H9 (cell line): ENCODE measurements around the gene TEX53. TPM values are rescaled to one million over a fixed set of nuclear protein-coding genes. Genes with fewer than 3 reads are reported as not detected.

Source experiments
- DNase-seq: peaks from one replicate; pipeline ENCODE4 v3.0.0-alpha.2; 2017
- H2AFZ ChIP-seq: one replicate; pipeline ENCODE4 v1.6.1; 2013; ENCODE audit warnings: mild to moderate bottlenecking, low read length, control low read depth, moderate library complexity
- H2AK5ac ChIP-seq: 2 replicates; pipeline ENCODE4 v1.6.1; 2013; ENCODE audit warnings: low read length, control low read depth, mixed read lengths; ENCODE audit not compliant: insufficient read length
- H2BK120ac ChIP-seq: one replicate; pipeline ENCODE4 v1.6.1; 2013; ENCODE audit warnings: low read depth, mild to moderate bottlenecking, low read length, control low read depth, inconsistent platforms; ENCODE audit not compliant: poor library complexity, severe bottlenecking
- H2BK12ac ChIP-seq: 2 replicates; pipeline ENCODE4 v1.6.1; 2013; ENCODE audit warnings: low read length, control low read depth, mixed read lengths, low read depth; ENCODE audit not compliant: insufficient read length
- H2BK15ac ChIP-seq: 2 replicates; pipeline ENCODE4 v1.6.1; 2013; ENCODE audit warnings: low read depth, low read length, control low read depth
- H2BK20ac ChIP-seq: one replicate; pipeline ENCODE4 v1.6.1; 2013; ENCODE audit warnings: low read depth, mild to moderate bottlenecking, low read length, control low read depth, inconsistent platforms; ENCODE audit not compliant: poor library complexity, severe bottlenecking
- H2BK5ac ChIP-seq: 2 replicates; pipeline ENCODE4 v1.6.1; 2013; ENCODE audit warnings: low read length, control low read depth, mixed read lengths; ENCODE audit not compliant: insufficient read length
- H3K14ac ChIP-seq: 2 replicates; pipeline ENCODE4 v1.6.1; 2013; ENCODE audit warnings: low read length, control low read depth; ENCODE audit not compliant: insufficient read depth
- H3K18ac ChIP-seq: 2 replicates; pipeline ENCODE4 v1.6.1; 2013; ENCODE audit warnings: low read depth, mild to moderate bottlenecking, mixed read lengths, low read length, control low read depth; ENCODE audit not compliant: insufficient read length
- H3K23ac ChIP-seq: 2 replicates; pipeline ENCODE4 v1.6.1; 2013; ENCODE audit warnings: low read length, control low read depth, mixed read lengths, low read depth; ENCODE audit not compliant: insufficient read length
- H3K23me2 ChIP-seq: 2 replicates; pipeline ENCODE4 v1.6.1; 2013; ENCODE audit warnings: low read depth, mild to moderate bottlenecking, mixed read lengths, low read length, control low read depth; ENCODE audit not compliant: insufficient read length, poor library complexity, severe bottlenecking
- H3K27ac ChIP-seq: 2 replicates; pipeline ENCODE4 v1.5.1; 2013; ENCODE audit warnings: low read length, control low read depth, mixed read lengths, low read depth; ENCODE audit not compliant: insufficient read length
- H3K27me3 ChIP-seq: 2 replicates; pipeline ENCODE4 v1.6.1; 2013; ENCODE audit warnings: low read length, control low read depth, inconsistent platforms; ENCODE audit not compliant: insufficient read depth
- H3K4ac ChIP-seq: 2 replicates; pipeline ENCODE4 v1.6.1; 2013; ENCODE audit warnings: low read depth, mild to moderate bottlenecking, control low read depth, inconsistent platforms, low read length, moderate library complexity
- H3K4me1 ChIP-seq: 2 replicates; pipeline ENCODE4 v1.6.1; 2013; ENCODE audit warnings: low read length, control low read depth, inconsistent platforms; ENCODE audit not compliant: insufficient read depth
- H3K4me2 ChIP-seq: 2 replicates; pipeline ENCODE4 v1.6.1; 2013; ENCODE audit warnings: low read length, control low read depth, mixed read lengths; ENCODE audit not compliant: insufficient read length, insufficient read depth
- H3K56ac ChIP-seq: 2 replicates; pipeline ENCODE4 v1.6.1; 2013; ENCODE audit warnings: low read depth, mild to moderate bottlenecking, mixed read lengths, low read length, control low read depth; ENCODE audit not compliant: insufficient read length
- H3K79me1 ChIP-seq: 2 replicates; pipeline ENCODE4 v1.6.1; 2013; ENCODE audit warnings: low read depth, mild to moderate bottlenecking, moderate library complexity, low read length, control low read depth, inconsistent platforms; ENCODE audit not compliant: insufficient read depth, poor library complexity, severe bottlenecking
- H3K79me2 ChIP-seq: 2 replicates; pipeline ENCODE4 v1.6.1; 2013; ENCODE audit warnings: low read length, control low read depth, inconsistent platforms; ENCODE audit not compliant: insufficient read depth
- H3K9ac ChIP-seq: 2 replicates; pipeline ENCODE4 v1.6.1; 2013; ENCODE audit warnings: low read length, control low read depth, mixed read lengths; ENCODE audit not compliant: insufficient read length; ENCODE audit errors: extremely low read depth
- H3K9me3 ChIP-seq: one replicate; pipeline ENCODE4 v1.6.1; 2013; ENCODE audit warnings: low read depth, low read length, inconsistent platforms; ENCODE audit not compliant: control insufficient read depth
- H3T11ph ChIP-seq: one replicate; pipeline ENCODE4 v1.6.1; 2013; ENCODE audit warnings: mild to moderate bottlenecking, low read length, control low read depth, inconsistent platforms
- H4K20me1 ChIP-seq: one replicate; pipeline ENCODE4 v1.6.1; 2013; ENCODE audit not compliant: control insufficient read depth, insufficient read length, insufficient read depth
- H4K5ac ChIP-seq: 2 replicates; pipeline ENCODE4 v1.6.1; 2013; ENCODE audit warnings: low read depth, mild to moderate bottlenecking, mixed read lengths, low read length, control low read depth; ENCODE audit not compliant: insufficient read length
- H4K8ac ChIP-seq: replicated peaks from 2 replicates; pipeline ENCODE4 v1.6.1; 2013; ENCODE audit warnings: low read length, control low read depth, mixed read lengths, low read depth; ENCODE audit not compliant: insufficient read length
- H4K91ac ChIP-seq: 2 replicates; pipeline ENCODE4 v1.6.1; 2013; ENCODE audit warnings: low read depth, mild to moderate bottlenecking, moderate library complexity, mixed read lengths, low read length, control low read depth; ENCODE audit not compliant: insufficient read length
- H3K27ac Mint-ChIP-seq, 3 experiments: 2 replicates in 2 of 3; 3 replicates in 1 of 3; pipeline ENCODE4 v1.8.0; 2020 to 2021; ENCODE audit warnings: mixed read lengths in 3 of 3, mild to moderate bottlenecking in 1 of 3, moderate library complexity in 1 of 3
- H3K27me3 Mint-ChIP-seq: 2 replicates; pipeline ENCODE4 v1.8.0; 2021; ENCODE audit warnings: low read depth, mild to moderate bottlenecking, moderate library complexity, mixed read lengths
- H3K36me3 Mint-ChIP-seq, 3 experiments: 2 replicates in 2 of 3; 3 replicates in 1 of 3; pipeline ENCODE4 v1.8.0; 2020 to 2021; ENCODE audit warnings: low read depth in 3 of 3, mixed read lengths in 3 of 3; ENCODE audit not compliant: insufficient read depth in 1 of 3
- H3K4me1 Mint-ChIP-seq, 2 experiments: 2 replicates each; pipeline ENCODE4 v1.8.0; 2020; ENCODE audit warnings: mixed read lengths in 2 of 2
- H3K4me3 Mint-ChIP-seq, 2 experiments: 2 replicates in 1 of 2; 3 replicates in 1 of 2; pipeline ENCODE4 v1.8.0; 2020 to 2021; ENCODE audit warnings: mild to moderate bottlenecking in 2 of 2, mixed read lengths in 2 of 2, moderate library complexity in 1 of 2
- H3K9me3 Mint-ChIP-seq, 2 experiments: 2 replicates in 1 of 2; 3 replicates in 1 of 2; pipeline ENCODE4 v1.8.0; 2020; ENCODE audit warnings: mild to moderate bottlenecking in 2 of 2, mixed read lengths in 2 of 2, moderate library complexity in 1 of 2
- CTCF ChIP-seq: fragments of 200-600 bp; sonication (generic); conservative IDR thresholded peaks from 3 replicates; pipeline ENCODE4 v1.8.0; 2021; ENCODE audit warnings: antibody characterized with exemption, mild to moderate bottlenecking
- WGBS: extraction: QIAGEN DNeasy Blood & Tissue Kit; methylation state at CpG from one replicate; pipeline ENCODE4 v1.1.7; 2013; ENCODE audit warnings: missing lambda C conversion rate, low lambda C conversion rate, mixed read lengths; ENCODE audit not compliant: insufficient read length; ENCODE audit errors: extremely low coverage; 5-methylcytosine and 5-hydroxymethylcytosine counted together
- total RNA-seq: library from RNA; stranded (reverse); gene quantifications from 2 replicates; pipeline ENCODE4 v1.2.1, GENCODE V29; 2021

Gene TEX53
- total RNA-seq, 1 experiment from 2014 or later: not detected

- Histone ChIP-seq H3K4me2 (no peak overlapping the region), H4K20me1 (no peaks in the 10 kb centered on the region), H3K79me2 (no peaks in the 10 kb centered on the region), H3K56ac (no peak overlapping the region), H2AFZ (no peak overlapping the region), H2BK20ac (no peak overlapping the region), H2BK15ac (no peak overlapping the region), H2BK5ac (no peak overlapping the region), H3K27me3 (no peaks in the 10 kb centered on the region), H3K27ac (no peak overlapping the region), H3K18ac (no peak overlapping the region), H3K79me1 (no peaks in the 10 kb centered on the region), H3K23ac (no peak overlapping the region), H3K23me2 (no peaks in the 10 kb centered on the region), H4K5ac (no peak overlapping the region), H4K91ac (no peak overlapping the region), H3K9ac (no peak overlapping the region), H3T11ph (no peak overlapping the region), H3K9me3 (no peaks in the 10 kb centered on the region), H4K8ac (no peak overlapping the region), H2AK5ac (no peak overlapping the region), H3K4me1 (no peaks in the 10 kb centered on the region), H2BK12ac (no peak overlapping the region), H2BK120ac (no peak overlapping the region), H3K4ac (no peak overlapping the region), H3K14ac (no peak overlapping the region)
- Mint-ChIP-seq H3K27me3 (no peaks in the 10 kb centered on the region), H3K4me1 (no peaks in the 10 kb centered on the region), H3K27ac (no peak overlapping the region), H3K4me3 (no peak overlapping the region), H3K9me3 (no peaks in the 10 kb centered on the region), H3K36me3 (peaks cover 10 to 29% (median 14%) of the 10 kb centered on the region in 3 experiments; a peak in 5 of 7 replicates)
- no peak for DNase-seq
- no peak for TF ChIP-seq CTCF
- WGBS: no CpG with 5 or more reads among the region's 2 CpGs
These were observed 32.9 kb downstream of the TEX53 start for GRCh38 chr9:114624677-114625076.
